H1 (cell line): ENCODE measurements around the gene RASA4. TPM values are rescaled to one million over a fixed set of nuclear protein-coding genes. Genes with fewer than 3 reads are reported as not detected.
"Not testable (repeated sequence)": the region's sequence is repeated elsewhere in the genome, so short reads cannot be mapped to it uniquely, and the experiment has no call there.

Experiments
- CTCF ChIA-PET: fragments of 300-600 bp; sonication (Branson Sonifier 250); formaldehyde crosslinking; loops from one replicate; lab custom pipeline; 2021; ENCODE audit not compliant: partially characterized antibody; lab: Charles Lee
- POLR2A ChIA-PET: fragments of 300-600 bp; sonication (Branson Sonifier 250); formaldehyde crosslinking; loops from one replicate; lab custom pipeline; 2021; ENCODE audit warnings: inconsistent platforms; ENCODE audit not compliant: partially characterized antibody; lab: Charles Lee
- DNase-seq, 2 experiments: peaks; one replicate each; pipeline versions ENCODE4 v3.0.0 to v3.0.0-alpha.2; 2010 to 2022; ENCODE audit warnings: low spot score in 2 of 2, low read depth in 1 of 2, mixed read lengths in 1 of 2
- FAIRE-seq: peaks from 2 replicates; lab custom pipeline; 2011; peaks lifted over from hg19 to GRCh38; lab: Jason Lieb, UNC
- H2AFZ ChIP-seq: 2 replicates; pipeline ENCODE4 v1.8.1; 2012; ENCODE audit warnings: low read length, inconsistent platforms
- H2AK5ac ChIP-seq: 2 replicates; pipeline ENCODE4 v1.6.1; 2013; ENCODE audit warnings: low read depth, low read length
- H2BK120ac ChIP-seq: replicated peaks from 2 replicates; pipeline ENCODE3; 2013; ENCODE audit warnings: low read depth, low read length, inconsistent platforms
- H2BK12ac ChIP-seq: 2 replicates; pipeline ENCODE4 v1.6.1; 2013; ENCODE audit warnings: low read depth, low read length
- H2BK15ac ChIP-seq: 2 replicates; pipeline ENCODE4 v1.6.1; 2013; ENCODE audit warnings: low read length
- H2BK20ac ChIP-seq: 2 replicates; pipeline ENCODE4 v1.6.1; 2013; ENCODE audit warnings: low read length
- H2BK5ac ChIP-seq: 2 replicates; pipeline ENCODE4 v1.6.1; 2013; ENCODE audit warnings: low read depth, low read length
- H3K14ac ChIP-seq: 2 replicates; pipeline ENCODE4 v1.6.1; 2013; ENCODE audit warnings: inconsistent platforms; ENCODE audit not compliant: insufficient read length
- H3K18ac ChIP-seq: 2 replicates; pipeline ENCODE4 v1.6.1; 2013; ENCODE audit warnings: low read length; ENCODE audit errors: extremely low read depth
- H3K23ac ChIP-seq: 2 replicates; pipeline ENCODE4 v1.6.1; 2013; ENCODE audit warnings: inconsistent platforms; ENCODE audit not compliant: insufficient read length
- H3K23me2 ChIP-seq: 2 replicates; pipeline ENCODE4 v1.6.1; 2013; ENCODE audit warnings: low read depth, low read length
- H3K27ac ChIP-seq: 2 replicates; pipeline ENCODE4 v1.6.1; 2011; ENCODE audit warnings: low read depth, low read length, inconsistent platforms
- H3K27me3 ChIP-seq, 4 experiments: replicated peaks in 1 of 4; 1 replicate in 1 of 4; 2 replicates in 3 of 4; pipeline versions ENCODE4 v1.6.1 to v1.8.1; 2011 to 2013; ENCODE audit warnings: low read length in 3 of 4, mild to moderate bottlenecking in 3 of 4, inconsistent platforms in 2 of 4, mixed read lengths in 2 of 4, moderate library complexity in 1 of 4; ENCODE audit not compliant: control insufficient read depth in 3 of 4, insufficient read depth in 3 of 4; ENCODE audit errors: extremely low read depth in 1 of 4
- H3K36me3 ChIP-seq, 4 experiments: 2 replicates each; pipeline versions ENCODE4 v1.6.1 to v1.8.1; 2011 to 2013; ENCODE audit warnings: mild to moderate bottlenecking in 4 of 4, low read length in 3 of 4, moderate library complexity in 2 of 4, control low read depth in 1 of 4, inconsistent platforms in 1 of 4; ENCODE audit not compliant: insufficient read depth in 4 of 4, control insufficient read depth in 2 of 4
- H3K4ac ChIP-seq: replicated peaks from 2 replicates; pipeline ENCODE3; 2013; ENCODE audit warnings: low read length, low read depth, mixed read lengths, inconsistent platforms; ENCODE audit not compliant: insufficient read length
- H3K4me1 ChIP-seq, 4 experiments: replicated peaks in 1 of 4; 1 replicate in 1 of 4; 2 replicates in 3 of 4; pipeline versions ENCODE4 v1.6.1 to v1.8.1; 2011 to 2013; ENCODE audit warnings: low read length in 3 of 4, inconsistent platforms in 2 of 4, mixed read lengths in 1 of 4; ENCODE audit not compliant: insufficient read depth in 4 of 4, control insufficient read depth in 3 of 4
- H3K4me2 ChIP-seq, 2 experiments: 2 replicates each; pipeline versions ENCODE4 v1.6.1 to v1.8.1; 2011 to 2013; ENCODE audit warnings: low read depth in 2 of 2, low read length in 2 of 2, control low read depth in 1 of 2, inconsistent platforms in 1 of 2, mild to moderate bottlenecking in 1 of 2; ENCODE audit not compliant: insufficient read depth in 1 of 2
- H3K4me3 ChIP-seq, 4 experiments: fragments of 200-600, 300-600 bp in 1 of 4; sonication (generic), shearing (Covaris generic), sonication (Bioruptor Twin) in 1 of 4; 2 replicates each; pipeline versions ENCODE4 v1.5.1 to v1.8.1; 2011 to 2016; ENCODE audit warnings: low read length in 4 of 4, low read depth in 3 of 4, control low read depth in 2 of 4, inconsistent platforms in 2 of 4, mild to moderate bottlenecking in 2 of 4, mixed read lengths in 1 of 4, moderate library complexity in 1 of 4; ENCODE audit not compliant: insufficient read depth in 2 of 4; ENCODE audit errors: extremely low read depth in 1 of 4
- H3K56ac ChIP-seq: replicated peaks from 2 replicates; pipeline ENCODE3; 2013; ENCODE audit warnings: low read depth, mild to moderate bottlenecking, mixed read lengths, low read length, inconsistent platforms; ENCODE audit not compliant: insufficient read length
- H3K79me1 ChIP-seq: 2 replicates; pipeline ENCODE4 v1.6.1; 2013; ENCODE audit warnings: low read depth, low read length, control low read depth
- H3K79me2 ChIP-seq, 2 experiments: 2 replicates each; pipeline versions ENCODE4 v1.6.1 to v1.8.1; 2012 to 2013; ENCODE audit warnings: low read length in 2 of 2, mild to moderate bottlenecking in 2 of 2, inconsistent platforms in 1 of 2; ENCODE audit not compliant: insufficient read depth in 2 of 2, control insufficient read depth in 1 of 2
- H3K9ac ChIP-seq, 4 experiments: replicated peaks in 1 of 4; 1 replicate in 1 of 4; 2 replicates in 3 of 4; pipeline versions ENCODE4 v1.6.1 to v1.8.1; 2011 to 2013; ENCODE audit warnings: low read depth in 3 of 4, low read length in 3 of 4, control low read depth in 2 of 4, mild to moderate bottlenecking in 2 of 4, moderate library complexity in 2 of 4, inconsistent platforms in 1 of 4; ENCODE audit errors: extremely low read depth in 1 of 4
- H3K9me3 ChIP-seq, 2 experiments: 2 replicates each; pipeline versions ENCODE4 v1.6.1 to v1.8.1; 2012 to 2013; ENCODE audit warnings: mild to moderate bottlenecking in 2 of 2, moderate library complexity in 2 of 2, control low read depth in 1 of 2, inconsistent platforms in 1 of 2, low read depth in 1 of 2, low read length in 1 of 2, mixed read lengths in 1 of 2; ENCODE audit not compliant: insufficient read depth in 2 of 2
- H4K20me1 ChIP-seq, 2 experiments: replicated peaks in 1 of 2; 2 replicates each; pipeline versions ENCODE3 to v1.8.1; 2011 to 2013; ENCODE audit warnings: inconsistent platforms in 2 of 2, low read length in 2 of 2, mild to moderate bottlenecking in 1 of 2; ENCODE audit not compliant: insufficient read depth in 2 of 2, control insufficient read depth in 1 of 2
- H4K5ac ChIP-seq: 2 replicates; pipeline ENCODE4 v1.6.1; 2013; ENCODE audit warnings: low read length, low read depth, mixed read lengths, inconsistent platforms; ENCODE audit not compliant: insufficient read length
- H4K8ac ChIP-seq: 2 replicates; pipeline ENCODE4 v1.8.0; 2013; ENCODE audit warnings: mild to moderate bottlenecking, moderate library complexity, low read length, inconsistent platforms; ENCODE audit not compliant: insufficient read depth; ENCODE audit errors: extremely low read depth
- H4K91ac ChIP-seq: replicated peaks from 2 replicates; pipeline ENCODE3; 2013; ENCODE audit warnings: low read length, mixed read lengths, inconsistent platforms; ENCODE audit not compliant: insufficient read length
- WGBS, 2 experiments: shearing (Covaris generic) in 1 of 2; methylation state at CpG; one replicate each; pipeline versions ENCODE4 v1.1.6 to v1.1.7; 2013 to 2015; ENCODE audit warnings: low lambda C conversion rate in 2 of 2, mixed read lengths in 2 of 2, inconsistent platforms in 1 of 2, low coverage in 1 of 2, missing lambda C conversion rate in 1 of 2; ENCODE audit not compliant: insufficient replicate concordance in 2 of 2, insufficient coverage in 1 of 2, insufficient read length in 1 of 2; ENCODE audit errors: extremely low coverage in 1 of 2, missing lambda C conversion rate in 1 of 2; 5-methylcytosine and 5-hydroxymethylcytosine counted together
- polyA plus RNA-seq, 7 experiments: library from polyadenylated mRNA; depleted of rRNA in 3 of 7; stranded (reverse) in 5 of 7; unstranded in 2 of 7; fragments of >200 nt in 5 of 7; fragments of 200-250 nt in 2 of 7; gene quantifications; 1 replicate in 5 of 7; 2 replicates in 1 of 7; 4 replicates in 1 of 7; pipeline versions ENCODE4 v1.2.1 to v1.2.3, GENCODE V29; 2011 to 2013; ENCODE audit warnings: missing spikeins in 2 of 7, mixed read lengths in 2 of 7
- total RNA-seq: library from RNA; stranded (reverse); fragmentation: NEBNext Ultra II Directional; extraction: Animal tissue kit (Norgen Biotek cat#: 25700); gene quantifications from 2 replicates; pipeline ENCODE4 v1.2.1, GENCODE V29; 2021

The RASA4 gene
- total and polyA plus RNA-seq, 2 of the 8 experiments (the other 6 are each of a cell fraction or from before 2014, with no cell fraction given): 19.6 to 23.4 TPM

DNA sequence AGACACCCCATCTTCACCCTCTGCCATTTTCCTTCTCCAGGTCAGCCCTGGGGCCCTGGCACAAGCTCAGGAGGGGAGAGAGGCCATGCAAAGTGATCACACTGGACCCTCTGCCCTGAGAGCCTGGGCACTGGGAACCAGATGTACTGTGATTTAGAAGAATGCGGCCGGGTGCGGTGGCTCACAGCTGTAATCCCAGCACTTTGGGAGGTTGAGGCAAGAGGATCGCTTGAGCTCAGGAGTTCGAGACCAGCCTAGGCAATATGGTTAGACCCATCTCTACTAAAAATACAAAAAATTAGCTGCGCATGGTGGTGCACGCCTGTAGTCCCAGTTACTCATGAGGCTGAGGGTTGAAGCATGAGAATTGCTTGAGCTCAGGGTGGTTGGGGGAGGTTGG, 31.3 kb upstream of the RASA4 start:
- H3K36me3 ChIP-seq, H3K27me3 ChIP-seq, H2BK20ac ChIP-seq, H2AFZ ChIP-seq, H2BK12ac ChIP-seq, H2AK5ac ChIP-seq, H4K5ac ChIP-seq, H3K4me2 ChIP-seq, H3K4me1 ChIP-seq, FAIRE-seq, H3K14ac ChIP-seq, POLR2A ChIA-PET, H3K4me3 ChIP-seq, H3K79me2 ChIP-seq, DNase-seq, H3K4ac ChIP-seq, H3K9me3 ChIP-seq, H2BK5ac ChIP-seq, H3K56ac ChIP-seq, H3K79me1 ChIP-seq, H2BK15ac ChIP-seq, H4K91ac ChIP-seq, H4K8ac ChIP-seq, H3K27ac ChIP-seq, H3K23me2 ChIP-seq, H4K20me1 ChIP-seq, H3K18ac ChIP-seq, H2BK120ac ChIP-seq, H3K9ac ChIP-seq, CTCF ChIA-PET, H3K23ac ChIP-seq: not testable (repeated sequence)
- WGBS, 2 experiments: 95% methylated on average over 6 of the region's 7 CpGs; no CpG with 5 or more reads in 1 of the 2 experiments

GRCh38 chr7:102643404-102643803, 26.8 kb upstream of the RASA4 start:
- H2BK15ac ChIP-seq, CTCF ChIA-PET, H3K23ac ChIP-seq, H3K4ac ChIP-seq, H3K4me3 ChIP-seq, POLR2A ChIA-PET, H3K56ac ChIP-seq, H2AFZ ChIP-seq, H2BK5ac ChIP-seq, H2BK20ac ChIP-seq, H2AK5ac ChIP-seq, H3K27me3 ChIP-seq, H3K9ac ChIP-seq, H3K14ac ChIP-seq, H4K20me1 ChIP-seq, H3K23me2 ChIP-seq, H2BK120ac ChIP-seq, H2BK12ac ChIP-seq, H3K4me2 ChIP-seq, H3K79me2 ChIP-seq, H3K9me3 ChIP-seq, H4K8ac ChIP-seq, H3K4me1 ChIP-seq, H3K79me1 ChIP-seq, H3K27ac ChIP-seq, H4K5ac ChIP-seq, H3K18ac ChIP-seq, FAIRE-seq, H4K91ac ChIP-seq, DNase-seq, H3K36me3 ChIP-seq: not testable (repeated sequence)
- WGBS, 2 experiments: no CpG with 5 or more reads among the region's 1 CpG
